Neural cell (in vitro differentiated cells): ENCODE results near the gene NOP9. TPM values are rescaled to one million over a fixed set of nuclear protein-coding genes. Genes with fewer than 3 reads are reported as not detected.

ENCODE experiments used
- H2AFZ ChIP-seq: fragments of 200-600, 300-800 bp; sonication (generic), shearing (Covaris generic); 2 replicates; pipeline ENCODE4 v1.6.0; 2014; ENCODE audit warnings: low read depth, mild to moderate bottlenecking, antibody characterized with exemption, low read length, moderate library complexity
- H3F3A ChIP-seq: fragments of 200-600 bp; shearing (Covaris generic); 2 replicates; pipeline ENCODE4 v1.6.1; 2016; ENCODE audit warnings: mild to moderate bottlenecking, moderate library complexity, mixed read lengths, antibody characterized with exemption, low read length; ENCODE audit not compliant: insufficient read depth, poor library complexity, severe bottlenecking
- H3K27ac ChIP-seq: fragments of 200-600, 300-800 bp; sonication (generic), shearing (Covaris generic); 2 replicates; pipeline ENCODE4 v1.5.1; 2014; ENCODE audit warnings: mild to moderate bottlenecking, low read length, moderate library complexity
- H3K27me3 ChIP-seq: fragments of 300-800, 200-600 bp; sonication (generic), shearing (Covaris generic); 2 replicates; pipeline ENCODE4 v1.6.0; 2014; ENCODE audit warnings: mild to moderate bottlenecking, low read depth, low read length, moderate library complexity; ENCODE audit not compliant: insufficient read depth
- H3K36me3 ChIP-seq: fragments of 300-800, 200-600 bp; sonication (generic), shearing (Covaris generic); 2 replicates; pipeline ENCODE4 v1.5.1; 2014; ENCODE audit warnings: mild to moderate bottlenecking, antibody characterized with exemption, low read length, moderate library complexity; ENCODE audit not compliant: insufficient read depth
- H3K4me2 ChIP-seq: fragments of 300-800, 200-600 bp; sonication (generic), shearing (Covaris generic); 2 replicates; pipeline ENCODE4 v1.6.0; 2014; ENCODE audit warnings: mild to moderate bottlenecking, low read length
- H3K4me3 ChIP-seq: fragments of 300-800, 200-600 bp; sonication (generic), shearing (Covaris generic); 2 replicates; pipeline ENCODE4 v1.5.1; 2014; ENCODE audit warnings: mild to moderate bottlenecking, low read length, moderate library complexity
- H3K79me2 ChIP-seq: fragments of 200-600 bp; shearing (Covaris generic); replicated peaks from 2 replicates; pipeline ENCODE4 v1.6.0; 2014; ENCODE audit warnings: mild to moderate bottlenecking, low read length, moderate library complexity; ENCODE audit not compliant: insufficient read depth
- H3K9ac ChIP-seq: fragments of 300-800, 200-600 bp; sonication (generic), shearing (Covaris generic); 2 replicates; pipeline ENCODE4 v1.6.1; 2016; ENCODE audit warnings: mild to moderate bottlenecking, low read length, mixed read lengths
- H3K9me2 ChIP-seq: fragments of 200-600 bp; shearing (Covaris generic); 2 replicates; pipeline ENCODE4 v1.6.1; 2016; ENCODE audit warnings: mild to moderate bottlenecking, low read length, mixed read lengths; ENCODE audit not compliant: insufficient read depth
- H3K9me3 ChIP-seq: fragments of 200-600, 300-800 bp; sonication (generic), shearing (Covaris generic); 2 replicates; pipeline ENCODE4 v1.6.1; 2016; ENCODE audit warnings: mild to moderate bottlenecking, mixed run types, low read length, moderate library complexity, mixed read lengths
- H4K20me1 ChIP-seq: fragments of 200-600 bp; shearing (Covaris generic); 2 replicates; pipeline ENCODE4 v1.6.1; 2016; ENCODE audit warnings: mild to moderate bottlenecking, mixed run types; ENCODE audit not compliant: insufficient read depth
- CTCF ChIP-seq: fragments of 450-650 bp; IDR thresholded peaks from 2 replicates; pipeline ENCODE4 v1.5.1; 2014; ENCODE audit warnings: antibody characterized with exemption, mild to moderate bottlenecking, moderate library complexity; ENCODE audit not compliant: poor library complexity, severe bottlenecking
- EP300 ChIP-seq: fragments of 450-650 bp; conservative IDR thresholded peaks from 2 replicates; pipeline ENCODE4 v1.6.1; 2014; ENCODE audit warnings: antibody characterized with exemption, mild to moderate bottlenecking, moderate library complexity; ENCODE audit not compliant: poor library complexity, severe bottlenecking
- EZH2 ChIP-seq: fragments of 200-600, 300-800 bp; shearing (Covaris generic), sonication (generic); IDR thresholded peaks from 2 replicates; pipeline ENCODE4 v1.6.1; 2014; ENCODE audit warnings: antibody characterized with exemption, low read length, borderline replicate concordance, mild to moderate bottlenecking; ENCODE audit not compliant: insufficient read depth, poor library complexity, severe bottlenecking
- MXI1 ChIP-seq: fragments of 450-650 bp; conservative IDR thresholded peaks from 2 replicates; pipeline ENCODE4 v1.6.1; 2014; ENCODE audit warnings: antibody characterized with exemption, mild to moderate bottlenecking; ENCODE audit not compliant: poor library complexity, severe bottlenecking
- POLR2AphosphoS5 ChIP-seq: IDR thresholded peaks from 2 replicates; pipeline ENCODE4 v1.6.1; 2012
- RAD21 ChIP-seq: fragments of 450-650 bp; conservative IDR thresholded peaks from 2 replicates; pipeline ENCODE4 v1.6.1; 2014; ENCODE audit warnings: antibody characterized with exemption, mild to moderate bottlenecking, moderate library complexity
- SMC3 ChIP-seq: fragments of 450-650 bp; conservative IDR thresholded peaks from 2 replicates; pipeline ENCODE4 v1.6.1; 2014; ENCODE audit warnings: antibody characterized with exemption, mild to moderate bottlenecking, moderate library complexity; ENCODE audit not compliant: poor library complexity
- TAF1 ChIP-seq: IDR thresholded peaks from 2 replicates; pipeline ENCODE4 v1.6.1; 2012; ENCODE audit warnings: low read depth
- polyA plus RNA-seq: library from polyadenylated mRNA; depleted of rRNA; stranded (reverse); fragments of >200 nt; gene quantifications from 2 replicates; pipeline ENCODE4 v1.2.3, GENCODE V29; 2014
- TF ChIP-seq, protein P1 (sequence below): IDR thresholded peaks from 2 replicates; pipeline ENCODE4 v1.6.1; 2012; ENCODE audit warnings: borderline replicate concordance

Gene NOP9
- polyA plus RNA-seq, 1 donor from 2014 or later = 13.0 TPM

- Histone ChIP-seq H3K36me3 (no peaks in the 10 kb centered on the region), H3F3A (no peaks in the 10 kb centered on the region), H3K27ac (no peak overlapping the region), H3K27me3 (no peaks in the 10 kb centered on the region), H3K79me2 (no peaks in the 10 kb centered on the region), H3K4me2 (no peak overlapping the region), H3K9ac (no peak overlapping the region), H2AFZ (no peak overlapping the region), H3K4me3 (no peak overlapping the region), H4K20me1 (no peaks in the 10 kb centered on the region), H3K9me2 (no peaks in the 10 kb centered on the region), H3K9me3 (no peaks in the 10 kb centered on the region)
- no peak for TF ChIP-seq EP300
- TF ChIP-seq EZH2 = no peak
- TF ChIP-seq RAD21 = no peak
- no peak for TF ChIP-seq MXI1
- TF ChIP-seq, protein P1, sequence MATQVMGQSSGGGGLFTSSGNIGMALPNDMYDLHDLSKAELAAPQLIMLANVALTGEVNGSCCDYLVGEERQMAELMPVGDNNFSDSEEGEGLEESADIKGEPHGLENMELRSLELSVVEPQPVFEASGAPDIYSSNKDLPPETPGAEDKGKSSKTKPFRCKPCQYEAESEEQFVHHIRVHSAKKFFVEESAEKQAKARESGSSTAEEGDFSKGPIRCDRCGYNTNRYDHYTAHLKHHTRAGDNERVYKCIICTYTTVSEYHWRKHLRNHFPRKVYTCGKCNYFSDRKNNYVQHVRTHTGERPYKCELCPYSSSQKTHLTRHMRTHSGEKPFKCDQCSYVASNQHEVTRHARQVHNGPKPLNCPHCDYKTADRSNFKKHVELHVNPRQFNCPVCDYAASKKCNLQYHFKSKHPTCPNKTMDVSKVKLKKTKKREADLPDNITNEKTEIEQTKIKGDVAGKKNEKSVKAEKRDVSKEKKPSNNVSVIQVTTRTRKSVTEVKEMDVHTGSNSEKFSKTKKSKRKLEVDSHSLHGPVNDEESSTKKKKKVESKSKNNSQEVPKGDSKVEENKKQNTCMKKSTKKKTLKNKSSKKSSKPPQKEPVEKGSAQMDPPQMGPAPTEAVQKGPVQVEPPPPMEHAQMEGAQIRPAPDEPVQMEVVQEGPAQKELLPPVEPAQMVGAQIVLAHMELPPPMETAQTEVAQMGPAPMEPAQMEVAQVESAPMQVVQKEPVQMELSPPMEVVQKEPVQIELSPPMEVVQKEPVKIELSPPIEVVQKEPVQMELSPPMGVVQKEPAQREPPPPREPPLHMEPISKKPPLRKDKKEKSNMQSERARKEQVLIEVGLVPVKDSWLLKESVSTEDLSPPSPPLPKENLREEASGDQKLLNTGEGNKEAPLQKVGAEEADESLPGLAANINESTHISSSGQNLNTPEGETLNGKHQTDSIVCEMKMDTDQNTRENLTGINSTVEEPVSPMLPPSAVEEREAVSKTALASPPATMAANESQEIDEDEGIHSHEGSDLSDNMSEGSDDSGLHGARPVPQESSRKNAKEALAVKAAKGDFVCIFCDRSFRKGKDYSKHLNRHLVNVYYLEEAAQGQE = no peak
- TF ChIP-seq TAF1 = no peak
- TF ChIP-seq SMC3 = no peak
- TF ChIP-seq CTCF = no peak
- no peak for TF ChIP-seq POLR2AphosphoS5
These were observed 18.0 kb upstream of the NOP9 start for GRCh38 chr14:24281636-24282035.

- Histone ChIP-seq H4K20me1 (no peaks in the 10 kb centered on the region), H3K9me2 (no peaks in the 10 kb centered on the region), H3K4me2 (no peak overlapping the region), H3K4me3 (no peak overlapping the region), H3K79me2 (no peaks in the 10 kb centered on the region), H3K9me3 (no peaks in the 10 kb centered on the region), H3K27ac (no peak overlapping the region), H2AFZ (no peak overlapping the region), H3F3A (no peaks in the 10 kb centered on the region), H3K27me3 (no peaks in the 10 kb centered on the region), H3K36me3 (no peaks in the 10 kb centered on the region), H3K9ac (no peak overlapping the region)
- TF ChIP-seq, protein P1 = no peak
- TF ChIP-seq TAF1 = no peak
- no peak for TF ChIP-seq MXI1
- TF ChIP-seq CTCF = no peak
- TF ChIP-seq RAD21 = no peak
- TF ChIP-seq EP300 = no peak
- no peak for TF ChIP-seq POLR2AphosphoS5
- TF ChIP-seq EZH2 = no peak
- TF ChIP-seq SMC3 = no peak
These were observed 16.9 kb upstream of the NOP9 start for GRCh38 chr14:24282736-24283135.
